ENCODE data around the gene CNN3. TPM values are rescaled to one million over a fixed set of nuclear protein-coding genes. Genes with fewer than 3 reads are reported as not detected.

The CNN3 gene
- total and polyA plus RNA-seq, 2 of the 4 experiments (the other 2 are of a cell fraction), result 249 to 552 TPM

DNA sequence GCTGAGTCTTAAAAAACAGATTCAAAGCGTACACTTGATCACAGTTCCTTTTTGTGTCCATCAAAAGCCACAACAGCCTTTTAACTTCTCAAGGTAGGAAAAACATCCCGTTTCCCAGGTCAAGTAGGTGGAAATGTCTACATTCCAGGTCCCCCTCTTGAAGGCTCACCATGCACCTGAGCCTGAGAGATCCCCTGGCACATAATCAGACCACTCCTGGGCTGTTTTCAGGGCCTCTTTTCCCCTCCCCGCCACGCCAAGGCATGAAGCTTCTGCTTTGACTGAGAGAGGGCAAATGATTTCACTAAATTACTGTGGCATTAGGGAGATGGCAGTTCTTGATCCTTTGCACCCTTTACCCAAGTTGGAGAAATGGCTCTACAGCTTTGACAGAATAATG lies 21.7 kb downstream of the CNN3 start:
- Histone ChIP-seq H4K20me1 (ENCODE audit: insufficient read depth, low read length) (peaks cover 81% of the 10 kb centered on the region), H3K4me1 (ENCODE audit: control insufficient read depth, insufficient read depth, low read length) (peaks cover 29% of the 10 kb centered on the region)
- CTCF ChIA-PET, result interaction anchor here (1.9 kb wide), 1 partner anchor 51 kb away, joined by 7 read pairs; no protein-coding TSS in a partner anchor

More for the DNA sequence above, 21.7 kb downstream of the CNN3 start:
- Histone ChIP-seq H3K36me3 (ENCODE audit: control insufficient read depth, insufficient read depth, low read length) (peaks cover 23% of the 10 kb centered on the region), H4K5ac (ENCODE audit: low read depth, low read length) (no peak overlapping the region), H3K14ac (replicated peaks; ENCODE audit: low read depth, low read length) (0 out of 2 replicates have a peak overlapping the region, but pooled peaks have one; percentile 4), H2BK5ac (ENCODE audit: low read depth, low read length, poor library complexity, severe bottlenecking) (no peak overlapping the region), H3K23ac (ENCODE audit: low read depth, low read length) (peak overlapping the region; percentile 39; the same call in 1 of the 2 replicates), H3K9me3 (ENCODE audit: control insufficient read depth, insufficient read depth, low read length) (no peaks in the 10 kb centered on the region), H3K4ac (ENCODE audit: low read depth, low read length) (no peak overlapping the region), H2BK120ac (ENCODE audit: low read depth, low read length) (no peak overlapping the region), H3K4me2 (ENCODE audit: low read depth, low read length) (no peak overlapping the region), H4K91ac (ENCODE audit: insufficient read depth, low read depth, low read length) (no peak overlapping the region), H2AK5ac (ENCODE audit: low read depth, low read length) (no peak overlapping the region), H2BK20ac (ENCODE audit: low read depth, low read length) (no peak overlapping the region), H3K4me3 (ENCODE audit: insufficient read depth, low read depth, low read length) (no peak overlapping the region), H3K18ac (ENCODE audit: low read depth, low read length) (no peak overlapping the region), H3K79me1 (ENCODE audit: low read depth in 1 of 2, low read length in 2 of 2) (peaks cover 20 to 77% of the 10 kb centered on the region in 2 experiments), H2AFZ (replicated peaks; ENCODE audit: low read length, poor library complexity) (no peak overlapping the region), H3K9ac (ENCODE audit: low read depth, low read length) (no peak overlapping the region), H3K9me1 (ENCODE audit: insufficient read depth, low read length) (peaks cover 35% of the 10 kb centered on the region), H3K27me3 (ENCODE audit: control insufficient read depth, insufficient read depth, low read length) (no peaks in the 10 kb centered on the region), H3K27ac (ENCODE audit: insufficient read depth, low read length) (no peak overlapping the region), H3K56ac (ENCODE audit: extremely low read depth, insufficient read depth, low read length) (no peak overlapping the region), H4K8ac (ENCODE audit: low read depth in 2 of 2, low read length in 2 of 2) (peak overlapping the region in 1 of 2 experiments; percentile 3; a peak in 1 of 4 replicates), H2AK9ac (replicated peaks; ENCODE audit: low read depth, low read length, poor library complexity) (no peak overlapping the region), H2BK15ac (ENCODE audit: low read depth, low read length) (no peak overlapping the region)
- no peak for TF ChIP-seq RAD21 (IDR thresholded peaks at IDR 0.05; ENCODE audit: low read length)
- TF ChIP-seq CEBPB (IDR thresholded peaks at IDR 0.05; ENCODE audit: low read depth, low read length), result no peak
- TF ChIP-seq CHD1 (IDR thresholded peaks at IDR 0.05; ENCODE audit: low read depth, low read length), result no peak
- intact Hi-C loops (cut with micrococcal nuclease), result no loop called here
- DNase-seq (no peak), ATAC-seq (ENCODE audit: low read depth) (no peak)
- WGBS, 2 experiments (ENCODE audit: extremely low coverage in 2 of 2, insufficient read length in 1 of 2), result 100% methylated on average over 1 of the region's 4 CpGs; no CpG with 5 or more reads in 1 of the 2 experiments
- dilution Hi-C loops (cut with HindIII; ENCODE audit: low sequenced_read_pairs, unreplicated experiment), result no loop called here
- in situ Hi-C loops (cut with MboI; ENCODE audit: low sequenced_read_pairs), result loop anchor here (5.0 kb wide), 1 partner anchor 48 kb away; no protein-coding TSS in a partner anchor
- BruUV-seq (replicated peaks), result no TSS peak
- POLR2A ChIA-PET (ENCODE audit: unreplicated experiment), result no interaction called here

Data from IMR-90 (cell line).